ENCODE data around the gene WDR3.
"Not testable (repeated sequence)": the region's sequence is repeated elsewhere in the genome, so short reads cannot be mapped to it uniquely, and the experiment has no call there.

WDR3 gene

DNA sequence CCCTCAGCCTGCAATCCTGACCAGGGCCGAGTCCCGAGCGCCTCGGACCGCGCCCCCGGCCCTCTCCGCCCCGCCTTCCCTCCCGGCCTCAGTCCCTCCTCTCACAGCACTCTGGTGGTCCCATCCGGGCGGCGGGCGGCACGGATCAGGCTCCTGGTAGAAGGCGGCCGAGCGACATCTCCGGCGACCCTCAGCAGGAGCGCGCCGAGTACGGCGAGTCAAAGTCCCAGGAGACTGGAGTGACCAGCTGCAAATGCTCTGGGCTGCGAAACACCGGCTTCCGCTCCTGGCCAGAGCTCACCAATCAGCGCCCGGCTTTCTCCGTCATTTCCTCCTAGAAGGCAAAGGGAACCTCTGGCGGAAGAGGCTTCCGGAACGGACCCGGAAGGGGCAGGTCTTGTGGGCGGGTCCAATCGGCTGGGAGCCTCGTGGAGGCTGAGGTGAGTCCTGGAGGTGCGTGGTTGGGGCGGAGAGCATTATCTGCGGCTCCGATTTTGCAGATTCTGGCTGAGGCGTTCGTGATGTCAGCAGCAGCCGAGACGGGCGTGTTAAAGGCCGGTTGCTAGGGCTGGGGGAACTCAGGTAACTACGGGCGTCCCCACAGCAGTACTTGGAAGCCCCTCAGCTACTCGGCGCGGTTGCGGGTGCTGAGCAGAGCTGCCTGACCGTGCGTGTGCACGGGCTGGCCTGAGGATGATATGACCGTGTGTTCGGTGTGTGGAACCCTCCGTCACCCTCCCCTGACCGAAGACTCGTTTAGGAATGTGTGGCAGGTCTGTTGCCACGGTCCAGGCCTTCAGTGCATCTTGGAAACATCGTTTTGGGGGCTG lies at the start of gene WDR3, which contains the start of gene GDAP2:
Gene WDR3, plus strand, starts transcription at position 397 of the 830 bp plus-strand sequence. CDS start 3,581 bp downstream, outside the sequence.
Gene GDAP2, minus strand, starts transcription at position 279 of the 830 bp plus-strand sequence. CDS start 9,264 bp downstream, outside the sequence.
- peak; percentile 96 for DNase-seq (ENCODE audit: low spot score)

DNA sequence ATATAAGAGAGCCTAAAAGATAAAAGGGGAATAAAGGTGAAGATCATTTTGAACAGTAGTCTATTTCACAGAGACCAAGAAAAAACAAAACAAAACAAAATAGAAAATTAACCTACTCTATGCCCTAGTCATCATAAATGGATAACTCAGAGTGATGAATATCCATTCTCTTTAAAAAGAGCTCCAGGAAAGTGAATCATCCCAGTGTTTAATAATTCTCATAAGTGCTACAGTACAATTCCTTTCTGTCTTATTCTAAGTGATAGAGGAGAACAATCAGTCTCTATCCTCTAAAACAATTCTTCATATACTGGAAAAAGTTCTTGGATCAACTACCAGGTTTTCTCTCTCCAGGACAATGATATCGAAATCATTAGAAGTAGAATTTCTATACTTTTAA lies 45.9 kb upstream of the WDR3 start:
- no peak for DNase-seq (ENCODE audit: low spot score)

DNA sequence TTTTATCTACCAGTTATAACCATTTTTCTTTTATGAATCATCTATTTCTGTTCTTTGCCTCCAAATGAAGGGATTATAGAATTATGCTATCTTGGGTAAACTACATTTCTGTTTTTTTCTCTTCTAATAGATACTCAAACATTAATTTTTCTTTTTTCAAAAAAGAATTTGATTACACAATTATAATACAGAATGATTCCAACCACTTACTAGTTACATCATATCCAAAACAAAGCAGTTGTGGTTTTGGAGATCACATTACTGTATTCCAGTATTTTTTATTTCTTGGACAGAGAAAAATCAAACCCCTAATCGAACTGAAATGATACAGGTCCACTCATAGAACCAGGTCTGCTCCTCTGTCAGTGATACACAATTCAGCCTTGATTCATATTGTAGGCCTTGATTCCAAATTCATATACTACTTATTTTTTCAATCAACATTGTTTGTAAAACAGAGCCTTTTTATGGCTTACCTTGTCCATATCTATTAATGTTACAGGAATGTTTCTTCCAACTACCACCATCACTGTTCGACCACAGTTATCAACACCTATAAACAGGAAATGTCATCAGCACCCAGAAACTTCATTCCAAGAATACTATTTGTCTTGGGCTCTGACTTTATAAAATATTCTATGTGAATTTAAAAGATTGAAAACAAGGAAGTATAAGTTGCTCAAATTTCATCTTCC lies 43.3 kb upstream of the WDR3 start:
- DNase-seq (ENCODE audit: low spot score): peak; percentile 40

DNA sequence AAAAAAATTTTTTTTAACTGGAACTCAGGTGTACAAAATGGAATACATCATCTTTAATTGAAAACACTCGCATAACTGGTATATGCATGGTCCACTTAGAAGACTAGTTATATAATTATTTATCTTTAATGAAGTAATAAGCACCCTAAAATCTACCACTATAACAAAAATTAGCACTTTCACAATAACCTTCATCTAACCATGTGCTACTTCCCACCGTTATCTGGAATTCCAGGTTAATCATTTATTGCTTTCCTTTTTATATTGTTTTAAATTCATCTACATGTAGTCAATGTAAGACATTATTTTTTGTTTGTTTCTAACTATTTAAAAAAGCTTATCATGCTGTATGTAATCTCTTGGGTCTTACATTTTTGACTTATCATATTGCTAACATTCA lies 39.1 kb upstream of the WDR3 start:
- no peak for DNase-seq (ENCODE audit: low spot score)

DNA sequence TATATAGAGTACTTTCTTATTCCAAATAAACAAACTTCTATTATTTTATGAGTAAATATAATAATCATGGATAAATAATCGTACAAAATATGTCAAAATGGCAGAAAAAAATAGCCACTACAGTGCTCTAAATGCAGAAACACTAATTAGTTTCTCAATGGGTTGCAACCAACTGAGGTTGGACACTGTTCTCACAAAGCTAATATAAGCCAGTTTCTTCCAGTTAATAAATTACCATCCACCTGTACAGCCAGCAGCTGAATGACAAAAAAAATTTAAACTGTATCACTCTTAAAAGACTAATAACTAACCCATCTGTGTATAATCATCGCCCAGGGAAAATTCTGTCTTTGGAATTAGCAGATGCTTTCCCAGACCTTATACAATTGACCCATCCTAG lies 37.0 kb upstream of the WDR3 start:
- no peak for DNase-seq (ENCODE audit: low spot score)

DNA sequence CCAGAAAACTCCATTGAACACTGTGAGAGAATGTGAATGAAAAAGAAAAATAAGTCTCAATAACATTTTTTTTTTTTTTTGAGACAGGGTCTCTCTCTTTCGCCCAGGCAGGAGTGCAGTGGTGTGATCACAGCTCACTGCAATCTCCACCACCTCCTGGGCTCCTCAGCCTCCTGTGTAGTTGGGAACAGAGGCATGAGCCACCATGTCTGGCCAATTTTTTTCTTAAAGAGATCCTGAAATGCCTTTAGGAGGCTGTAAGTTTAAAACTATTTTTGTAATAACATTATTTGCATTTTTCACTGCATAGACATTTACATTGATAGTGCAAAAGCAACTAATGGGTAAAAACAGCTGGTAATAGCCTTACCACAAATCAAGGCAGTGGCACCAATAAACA lies 35.5 kb upstream of the WDR3 start:
- no peak for DNase-seq (ENCODE audit: low spot score)

DNA sequence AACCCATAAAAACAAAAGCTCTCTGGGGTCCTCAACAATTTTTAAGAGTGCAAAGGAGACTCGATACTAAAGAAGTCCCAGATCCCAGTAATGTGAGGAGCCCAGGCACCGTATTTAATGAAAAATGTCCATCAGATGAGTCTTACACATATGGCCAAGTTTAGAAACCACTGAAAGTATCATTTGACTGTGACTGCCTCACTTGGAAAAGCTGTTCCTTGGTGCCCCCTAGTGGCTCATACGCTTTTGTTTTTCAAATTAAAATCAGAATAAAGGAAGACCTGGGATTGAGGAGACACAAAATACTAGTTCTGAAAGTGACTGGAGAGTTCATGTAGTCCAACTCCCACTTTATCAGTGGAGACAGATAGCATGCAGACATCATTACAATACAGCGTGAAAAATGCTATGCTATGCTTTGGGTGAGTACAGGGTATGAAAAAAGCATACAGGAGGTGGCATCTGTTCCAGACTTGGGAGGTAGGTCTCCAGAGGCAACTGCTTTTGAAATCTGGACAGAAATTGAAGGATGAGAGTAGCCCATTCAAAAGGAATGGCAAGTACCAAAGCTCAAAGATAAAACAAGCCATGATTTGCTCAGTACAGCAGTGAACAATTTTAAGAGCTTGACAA lies 33.9 kb upstream of the WDR3 start:
- DNase-seq (ENCODE audit: low spot score): peak; percentile 71

DNA sequence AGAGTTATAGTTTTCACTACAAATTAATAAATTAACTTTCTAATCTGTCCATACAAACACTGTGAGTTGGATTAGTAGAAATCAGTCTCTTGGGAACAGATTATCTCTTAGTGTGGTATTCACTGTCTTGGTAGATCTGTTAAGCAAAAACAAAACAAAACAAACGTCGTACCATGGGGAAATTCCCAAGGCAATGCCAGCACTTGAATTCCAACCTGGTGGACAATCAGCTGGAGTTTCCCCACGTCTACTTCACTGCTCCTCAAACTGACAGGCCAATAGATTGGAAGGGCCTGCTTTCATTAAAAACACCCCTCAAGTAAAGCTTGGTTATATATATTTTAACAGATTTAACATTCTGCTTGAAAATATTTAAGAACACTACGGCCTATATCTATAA lies 32.0 kb upstream of the WDR3 start:
- DNase-seq (ENCODE audit: low spot score): no peak

DNA sequence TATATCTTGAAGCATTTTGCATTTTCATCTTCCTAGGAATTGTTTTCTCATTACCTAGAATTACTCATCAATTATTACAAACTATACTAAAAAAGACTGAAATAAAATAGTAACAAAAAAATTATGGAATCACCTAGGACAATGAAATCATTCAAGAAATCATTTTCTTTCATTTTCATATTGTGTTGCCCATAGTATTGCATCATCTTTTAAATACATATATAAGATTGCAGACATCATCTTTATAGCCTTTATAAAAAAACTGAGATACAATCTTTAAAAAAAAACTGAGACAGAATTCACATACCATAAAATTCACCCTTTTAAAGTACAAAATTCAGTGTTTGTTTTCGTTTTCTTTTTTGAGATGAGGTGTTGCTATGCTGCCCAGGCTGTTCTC lies 29.7 kb upstream of the WDR3 start:
- no peak for DNase-seq (ENCODE audit: low spot score)

DNA sequence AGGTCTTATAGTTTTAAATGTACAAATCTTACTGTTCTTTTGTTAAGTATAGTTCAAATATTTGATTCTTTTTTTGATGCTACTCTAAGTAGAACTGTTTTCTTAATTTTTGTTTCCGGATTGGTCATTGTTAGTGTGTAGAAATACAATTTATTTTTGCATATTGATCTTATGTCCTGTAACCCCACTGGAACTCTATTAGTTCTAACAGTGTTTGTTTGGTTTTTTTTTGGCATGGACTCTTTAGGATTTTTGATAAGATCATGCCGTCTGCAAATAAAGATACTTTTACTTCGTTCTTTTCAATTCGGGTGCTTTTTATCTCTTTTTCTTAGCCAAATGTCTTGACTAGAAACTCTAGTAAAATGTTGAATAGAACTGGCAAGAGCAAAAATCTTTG lies 26.6 kb upstream of the WDR3 start:
- DNase-seq (ENCODE audit: low spot score): no peak

DNA sequence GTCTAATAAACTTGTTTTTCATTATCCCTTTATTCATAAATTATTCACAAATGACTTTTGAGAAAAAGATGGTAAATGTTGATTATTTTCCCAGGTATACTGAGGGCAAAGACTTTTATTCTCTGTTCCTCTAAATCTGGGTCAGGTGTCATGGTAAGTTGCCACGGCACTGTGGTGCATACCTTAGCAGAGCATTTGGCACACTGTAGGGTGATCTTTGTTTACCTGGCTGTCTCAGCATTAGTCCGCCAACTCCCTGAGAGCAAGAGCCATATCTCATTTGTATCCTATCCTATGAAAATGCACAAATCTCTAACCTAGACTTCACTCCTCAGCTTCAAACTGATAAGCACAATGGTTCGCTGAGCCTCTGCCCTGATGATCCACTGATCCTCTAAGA lies 25.1 kb upstream of the WDR3 start:
- DNase-seq (ENCODE audit: low spot score): no peak

DNA sequence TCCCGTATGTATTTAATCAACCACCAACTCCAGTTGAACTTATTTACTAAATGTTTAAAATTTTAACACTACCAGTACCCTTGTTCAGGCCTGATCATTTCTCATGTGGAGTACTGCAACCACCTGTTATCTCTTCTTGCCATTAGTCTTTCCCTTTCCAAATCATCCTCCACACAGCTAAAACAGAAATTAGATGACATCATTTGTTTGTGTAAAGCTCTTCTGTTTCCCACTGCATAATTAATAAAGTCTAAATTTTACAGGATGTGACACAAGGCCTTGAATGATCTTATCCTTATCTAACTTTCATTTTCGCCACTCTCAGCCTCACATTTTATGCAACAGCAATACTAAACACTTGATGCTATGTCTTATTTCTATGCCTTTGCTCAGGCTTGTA lies 24.5 kb upstream of the WDR3 start:
- DNase-seq (ENCODE audit: low spot score): no peak

DNA sequence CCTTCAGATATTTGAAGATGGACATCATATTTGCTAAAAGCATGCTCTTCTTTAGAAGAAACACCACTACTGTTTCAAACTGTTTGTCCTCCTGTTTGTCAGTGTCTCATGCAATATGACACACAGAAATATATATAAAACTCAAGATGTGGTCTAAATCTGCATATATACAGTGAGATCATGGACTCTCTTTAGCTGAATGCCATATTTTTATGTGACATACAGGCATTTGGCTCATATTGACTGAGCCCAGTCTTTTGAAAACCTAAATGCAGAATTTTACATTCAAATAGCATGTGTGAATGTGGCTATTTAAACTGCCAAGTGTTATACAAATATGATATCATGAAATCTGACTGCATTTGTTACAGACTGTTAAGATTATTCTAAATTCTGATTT lies 18.5 kb upstream of the WDR3 start:
- DNase-seq (ENCODE audit: low spot score): no peak

DNA sequence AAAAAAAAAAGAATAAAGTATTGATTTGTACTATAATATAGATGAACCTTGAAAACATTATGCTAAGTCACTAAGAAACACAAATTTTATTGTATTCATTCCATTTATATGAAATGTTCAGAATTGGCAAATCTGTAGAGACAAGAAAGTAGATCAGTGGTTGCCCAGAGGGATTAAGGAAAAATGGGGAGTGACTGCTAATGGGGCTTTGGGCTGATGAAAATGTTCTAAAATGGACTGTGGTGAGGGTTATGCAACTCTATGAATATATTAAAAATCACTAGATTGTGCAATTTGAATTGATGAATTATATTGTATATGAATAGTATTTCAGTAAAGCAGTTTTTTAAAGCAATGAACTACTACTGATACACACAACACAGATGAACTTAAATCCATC lies 10.2 kb upstream of the WDR3 start:
- DNase-seq (ENCODE audit: low spot score): no peak

DNA sequence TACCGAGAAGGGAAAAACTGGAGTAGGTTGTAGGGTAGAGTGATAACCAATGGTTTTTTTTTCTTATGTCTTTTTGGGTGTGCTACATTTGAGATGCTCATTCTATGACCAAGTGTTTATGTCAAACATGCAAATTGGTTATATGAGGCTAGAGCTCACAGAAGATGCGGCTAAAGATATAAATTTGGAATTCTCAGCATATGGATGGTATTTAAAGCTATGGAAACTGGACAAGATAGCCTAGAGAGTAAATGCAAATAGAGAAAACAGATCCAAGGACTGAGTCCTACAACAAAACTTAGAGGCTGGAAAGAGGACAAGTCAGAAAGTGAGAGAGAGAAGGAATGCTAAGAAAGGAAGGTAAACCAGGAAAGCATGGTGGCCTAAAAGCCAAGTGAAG lies 7.5 kb upstream of the WDR3 start:
- no peak for DNase-seq (ENCODE audit: low spot score)

DNA sequence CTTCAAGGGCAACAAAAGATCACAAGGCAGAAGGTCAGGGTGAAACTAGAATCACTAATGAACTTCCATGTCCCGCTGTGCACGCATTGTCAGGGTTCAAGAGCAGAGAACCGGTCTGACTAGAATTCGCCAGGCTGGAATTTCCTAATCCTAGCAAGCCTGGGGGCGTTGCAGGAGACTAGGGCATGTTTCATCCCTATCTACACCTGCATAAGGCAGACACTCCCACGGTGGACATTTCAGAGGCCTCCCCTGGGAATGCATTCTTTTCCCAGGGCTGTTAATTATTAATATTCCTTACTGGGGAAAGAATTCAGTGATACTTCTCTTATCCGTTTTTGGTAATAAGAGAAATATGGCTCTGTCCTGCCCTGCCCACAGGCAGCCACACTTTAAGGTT lies 6.8 kb upstream of the WDR3 start:
- DNase-seq (ENCODE audit: low spot score): not testable (repeated sequence)

DNA sequence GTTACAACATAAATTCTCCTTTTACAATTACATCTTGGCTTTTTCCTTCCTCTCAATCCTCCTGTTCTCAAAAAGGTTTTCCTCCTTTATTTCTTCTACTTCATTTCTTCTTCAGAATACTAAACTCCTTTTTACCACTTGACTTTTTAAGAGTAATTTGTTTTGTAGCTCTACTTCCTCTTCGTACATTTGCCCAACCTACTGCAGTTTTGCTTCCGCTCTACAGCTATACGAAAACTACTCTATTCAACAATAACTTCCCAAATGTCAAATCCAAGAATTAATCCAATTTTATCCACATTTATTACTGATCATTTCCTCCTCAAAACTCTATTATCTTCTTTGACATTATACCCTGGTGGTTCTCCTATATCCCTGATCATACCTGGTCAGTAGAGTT lies 3.6 kb upstream of the WDR3 start:
- DNase-seq (ENCODE audit: low spot score): no peak

DNA sequence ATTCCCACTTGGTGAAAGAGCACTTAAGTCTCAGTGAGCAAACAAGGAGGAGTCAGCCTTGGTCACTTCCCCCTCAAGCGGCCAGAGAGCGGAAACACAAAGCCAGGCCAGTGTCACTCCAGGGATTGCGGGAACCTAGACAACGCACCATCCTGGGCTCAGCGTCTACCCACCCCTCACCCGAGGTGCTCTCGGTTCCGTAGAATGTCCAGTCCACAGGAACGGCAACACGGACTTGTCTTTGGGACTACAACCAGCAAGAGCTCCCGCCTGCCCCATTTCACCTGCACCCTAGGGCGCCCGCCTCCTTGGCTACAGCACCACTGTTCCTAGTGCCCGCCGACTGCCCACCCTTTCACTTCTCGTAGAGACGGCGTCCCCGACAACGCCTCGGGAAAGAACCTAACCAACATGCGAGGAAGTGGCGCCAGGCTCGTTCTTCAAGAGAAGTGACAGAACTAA lies 627 bp upstream of the WDR3 start:
- peak; percentile 75 for DNase-seq (ENCODE audit: low spot score)

DNA sequence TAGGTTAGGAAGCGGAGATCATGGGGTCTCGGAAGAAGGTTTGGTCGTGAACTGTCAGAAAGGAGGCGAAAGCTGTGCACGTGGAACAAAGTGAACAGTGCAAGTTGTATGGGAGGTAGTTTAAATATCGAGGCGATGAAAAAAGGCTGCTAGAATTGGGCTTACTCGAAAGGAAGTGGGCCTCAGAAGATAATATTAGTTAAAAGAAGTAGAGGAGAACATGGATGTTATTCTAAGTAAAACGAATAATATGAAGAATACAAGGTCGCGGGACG lies 571 bp downstream of the WDR3 start:
- no peak for DNase-seq (ENCODE audit: low spot score)

DNA sequence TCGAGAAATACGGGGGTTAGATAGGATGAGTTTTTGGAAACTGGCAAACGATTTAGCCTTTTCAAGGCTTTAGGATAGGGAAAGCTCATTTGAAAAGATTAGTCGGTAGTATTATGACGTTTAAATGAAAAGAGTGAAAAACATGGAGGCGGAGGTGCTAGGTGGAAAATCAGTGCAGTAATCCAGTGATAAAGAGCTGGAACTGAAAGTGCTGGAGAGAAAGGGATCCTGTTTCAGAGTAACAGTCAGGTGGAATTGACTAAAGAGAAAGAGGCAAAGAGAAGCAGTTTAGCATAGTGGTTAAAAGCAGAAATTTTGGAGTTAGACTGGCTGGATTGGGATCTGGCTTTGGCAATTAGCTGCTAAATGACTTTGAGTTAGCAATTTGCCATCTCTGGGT lies 945 bp downstream of the WDR3 start:
- DNase-seq (ENCODE audit: low spot score): no peak

DNA sequence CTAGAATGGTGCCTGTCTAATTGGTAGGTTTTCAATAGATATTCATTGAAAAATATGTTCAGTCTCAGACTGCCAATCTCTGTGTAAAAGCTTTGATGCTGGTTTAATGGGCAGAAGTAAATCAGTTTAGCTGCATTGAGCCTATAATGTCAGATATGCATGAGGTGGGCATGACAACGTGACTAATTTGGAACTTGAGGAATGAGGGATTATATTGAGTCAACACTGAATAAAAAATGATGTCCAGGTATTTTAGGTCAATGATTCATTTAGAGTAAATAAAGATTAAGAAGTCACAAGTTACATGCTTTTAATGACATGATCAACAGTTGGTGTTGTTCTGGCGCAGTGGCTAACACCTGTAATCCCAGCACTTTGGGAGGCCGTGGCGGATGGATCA lies 3.0 kb downstream of the WDR3 start:
- DNase-seq (ENCODE audit: low spot score): no peak

DNA sequence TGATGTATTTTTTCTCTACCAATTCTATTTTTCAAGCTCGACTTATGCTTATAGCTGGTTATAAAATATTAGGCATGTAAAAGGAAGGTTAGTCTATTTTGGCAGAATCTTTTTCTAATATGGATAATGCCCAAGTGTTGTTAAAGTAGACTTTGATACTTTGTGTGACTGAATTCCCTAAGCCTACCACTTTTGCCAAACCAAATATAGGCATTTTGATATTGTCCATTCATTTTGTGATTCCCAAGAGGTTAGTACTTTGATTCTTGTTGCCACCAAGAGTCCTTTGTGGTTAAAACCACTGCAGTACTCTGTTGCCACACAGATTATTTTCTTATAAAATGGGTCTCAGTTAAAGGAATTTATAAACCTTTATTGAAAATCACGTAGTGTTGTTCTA lies 4.2 kb downstream of the WDR3 start:
- no peak for DNase-seq (ENCODE audit: low spot score)

DNA sequence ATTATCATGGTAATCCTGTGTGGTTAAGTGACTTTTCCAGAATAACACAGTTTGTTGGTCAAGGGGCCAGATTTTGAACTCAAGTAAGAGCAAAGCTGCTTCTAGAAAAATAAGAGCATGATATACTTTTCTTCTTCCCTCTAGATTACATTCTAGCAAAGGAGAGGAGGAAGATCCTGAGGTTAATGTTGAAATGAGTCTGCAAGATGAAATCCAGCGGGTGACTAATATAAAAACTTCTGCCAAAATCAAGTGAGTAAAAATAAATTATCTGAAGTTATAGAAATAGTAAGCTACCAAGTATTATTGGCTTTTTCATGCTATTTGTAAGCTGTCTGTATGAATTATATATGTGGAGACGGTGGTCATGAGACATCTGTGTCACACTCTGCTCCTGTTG lies 12.8 kb downstream of the WDR3 start:
- DNase-seq (ENCODE audit: low spot score): peak; percentile 25
